Liver (tissue), 3 donors: ENCODE data around the gene ZDHHC11.
"Not testable (repeated sequence)": the region's sequence is repeated elsewhere in the genome, so short reads cannot be mapped to it uniquely, and the experiment has no call there.

Experiments used
- CTCF ChIP-seq: fragments of 150-350 bp; IDR thresholded peaks from 2 replicates; pipeline ENCODE4 v1.5.1; 2017; ENCODE audit warnings: improper control_type of control experiment, low read depth, low read length; ENCODE audit not compliant: missing input control
- EGR1 ChIP-seq, 2 donors: IDR thresholded peaks; 2 replicates each; pipeline ENCODE4 v1.6.1; 2016 to 2018; ENCODE audit warnings: antibody characterized with exemption in 2 of 2, low read depth in 2 of 2
- MAX ChIP-seq: IDR thresholded peaks from 2 replicates; pipeline ENCODE4 v1.6.1; 2016; ENCODE audit warnings: antibody characterized with exemption
- RAD21 ChIP-seq, 2 donors: IDR thresholded peaks; 2 replicates each; pipeline ENCODE4 v1.6.1; 2016; ENCODE audit warnings: antibody characterized with exemption in 2 of 2, mild to moderate bottlenecking in 2 of 2
- SP1 ChIP-seq: IDR thresholded peaks from 2 replicates; pipeline ENCODE4 v1.6.1; 2018; ENCODE audit warnings: antibody characterized with exemption, mild to moderate bottlenecking
- donor health status: healthy.
- donor health status: healthy.

GRCh38 chr5:780571-780970 is 70.2 kb downstream of the ZDHHC11 start:
- TF ChIP-seq CTCF; RAD21 (IDR thresholded peaks at IDR 0.05); EGR1 (IDR thresholded peaks at IDR 0.05; ENCODE audit: low read depth in 2 of 2); SP1; MAX: not testable (repeated sequence)
